Activated CD8-positive, alpha-beta memory T cell treated with anti-CD3 and anti-CD28 coated beads for 4 hours (primary cell): ENCODE results near the gene HRCT1.

Source experiments
- DNase-seq, 2 donors: peaks; one replicate each; pipeline ENCODE4 v3.0.0-alpha.2; 2020; ENCODE audit warnings: low read depth in 2 of 2

HRCT1 gene

DNA sequence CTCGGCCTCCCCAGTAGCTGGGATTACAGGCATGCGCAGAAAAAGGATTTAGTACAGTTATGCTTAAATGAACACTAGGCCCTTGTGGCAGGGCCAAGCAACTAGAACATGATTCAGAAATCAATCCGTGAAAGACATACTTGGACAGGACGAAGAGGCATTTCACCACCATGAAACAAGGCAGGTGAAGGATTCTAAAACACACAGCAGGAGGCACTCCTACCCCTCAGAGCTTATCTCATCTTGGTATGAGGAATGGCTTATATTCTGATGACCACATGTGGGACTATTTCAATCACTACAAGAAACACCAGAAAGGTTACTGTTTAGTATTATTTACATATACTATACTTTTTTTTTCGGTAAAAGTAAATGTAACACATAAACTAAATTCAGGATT is 36.3 kb downstream of the HRCT1 start:
- DNase-seq = no peak

DNA sequence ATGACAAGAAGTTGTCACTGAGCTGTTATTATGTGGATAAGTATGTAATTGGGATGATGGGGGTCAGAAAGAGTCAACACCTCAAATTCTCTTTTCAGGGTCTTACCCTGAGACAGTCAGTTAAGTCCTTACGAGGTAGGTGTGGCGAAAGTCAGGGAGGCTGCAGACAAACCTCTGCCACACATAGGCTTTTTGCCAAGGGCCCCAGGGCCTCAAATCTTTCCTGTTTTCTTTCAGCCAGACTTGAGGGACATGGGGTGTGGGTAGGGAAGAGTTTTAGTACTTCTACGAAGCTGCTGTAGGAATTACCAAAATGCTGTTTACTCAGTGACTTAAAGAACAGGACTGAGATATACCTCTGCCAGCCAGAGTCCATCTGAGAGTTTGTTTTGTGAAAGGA is 38.2 kb downstream of the HRCT1 start:
- no peak for DNase-seq

DNA sequence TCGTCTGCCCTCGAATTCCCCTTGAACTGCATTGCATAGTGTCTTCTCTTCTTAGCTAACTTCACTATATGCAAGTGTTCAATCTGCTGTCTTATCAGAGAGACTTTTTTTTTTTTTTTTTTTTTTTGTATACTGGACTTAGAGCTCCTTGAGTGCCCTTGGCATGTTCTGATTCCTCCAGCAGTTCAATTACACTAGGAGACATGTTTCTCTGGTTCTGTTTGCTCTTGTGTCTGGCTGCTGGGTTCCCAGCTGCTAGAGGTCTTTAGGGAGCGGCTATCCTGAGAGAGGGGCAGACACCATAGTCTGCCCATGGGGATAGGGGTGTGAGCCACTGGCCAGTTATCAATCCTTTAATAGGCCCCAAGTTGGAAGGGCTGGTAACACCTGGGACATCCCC is 38.8 kb downstream of the HRCT1 start:
- DNase-seq = no peak

DNA sequence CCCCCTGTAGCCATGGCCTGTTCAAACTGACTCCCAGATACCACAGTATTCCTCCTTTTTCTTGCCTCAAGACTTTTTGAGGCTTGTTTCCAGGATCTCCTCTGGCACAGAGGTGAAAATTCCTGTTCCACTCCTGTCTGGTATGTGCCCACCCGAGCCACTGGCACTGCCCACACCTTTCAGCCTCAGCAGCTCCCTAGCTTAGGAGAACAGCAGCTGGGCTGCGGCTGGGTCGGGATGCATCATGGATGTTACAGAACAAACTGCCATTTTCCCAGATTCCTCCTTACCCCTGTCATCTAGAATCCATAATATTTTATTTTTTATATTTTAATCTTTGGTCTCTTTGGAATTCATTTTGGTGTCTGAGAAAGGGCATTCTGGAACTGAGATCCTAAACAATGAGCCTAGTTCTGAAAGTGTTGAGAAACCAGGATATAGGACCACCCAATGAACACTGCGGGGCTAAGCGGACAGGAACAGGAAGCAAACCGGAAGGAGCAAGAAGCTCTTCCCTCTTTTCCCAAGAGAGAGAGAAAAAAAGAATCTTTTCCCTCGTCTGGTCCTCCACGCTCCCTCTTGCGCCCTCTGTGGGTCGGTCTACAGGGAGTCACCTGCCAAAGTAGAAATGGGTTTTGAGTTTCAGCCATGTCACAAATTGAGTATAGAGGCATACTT is 39.5 kb downstream of the HRCT1 start:
- DNase-seq = peak; percentile 32 to 34

DNA sequence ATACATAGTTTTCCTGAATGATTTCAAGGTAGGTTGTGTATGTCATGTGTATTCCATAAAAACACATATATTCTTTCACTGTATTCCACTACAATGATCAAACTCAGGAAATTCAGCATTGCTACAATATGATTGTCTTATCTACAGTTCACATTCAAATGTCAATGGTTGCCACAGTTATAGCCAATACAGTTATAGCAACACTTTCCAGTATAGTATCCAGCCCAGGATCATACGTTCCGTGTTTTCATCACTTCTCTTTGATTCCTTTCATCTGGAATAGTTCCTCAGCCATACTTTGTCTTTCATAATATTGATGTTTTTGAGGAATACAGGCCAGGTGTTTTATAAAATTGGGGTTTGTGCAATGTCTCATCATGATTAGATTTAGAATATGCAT is 42.4 kb downstream of the HRCT1 start:
- DNase-seq = no peak

DNA sequence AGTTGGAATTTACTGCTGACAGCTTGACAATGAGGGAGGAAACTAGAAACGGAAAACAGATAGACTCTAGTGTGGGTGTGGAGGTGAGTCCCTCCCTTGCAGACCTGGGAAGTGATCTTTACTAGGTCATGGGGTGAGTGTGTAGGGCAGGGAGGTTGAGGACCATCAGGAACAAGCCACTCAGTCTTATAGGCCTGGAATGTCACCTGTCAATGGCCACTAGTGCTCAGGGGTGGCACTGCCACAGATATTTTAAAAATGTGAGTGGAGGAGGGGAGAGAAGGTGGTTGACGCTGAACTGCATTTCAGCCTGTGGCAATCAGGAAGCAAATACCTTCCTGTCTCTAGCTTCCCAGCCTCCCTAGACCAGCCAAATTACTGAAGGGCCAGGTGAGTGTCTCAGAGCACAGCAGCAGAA is 42.9 kb downstream of the HRCT1 start:
- no peak for DNase-seq

DNA sequence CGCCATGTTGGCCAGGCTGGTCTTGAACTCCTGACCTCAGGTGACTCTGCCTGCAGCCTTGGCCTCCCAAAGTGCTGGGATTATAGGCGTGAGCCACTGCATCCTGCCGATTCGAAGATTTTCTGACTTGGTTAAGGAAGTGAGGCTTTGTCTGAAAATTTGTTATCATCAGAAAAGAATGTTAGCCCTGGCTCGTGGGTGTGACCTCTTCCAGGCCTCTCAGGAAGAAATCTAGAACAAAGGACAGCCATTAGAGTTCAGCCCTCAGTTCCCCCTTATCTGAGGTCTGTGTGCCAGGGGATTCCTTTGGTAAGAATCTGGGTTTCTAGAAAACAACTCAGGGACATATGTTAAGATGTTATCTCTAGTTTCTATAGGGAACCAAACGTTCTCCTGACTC is 45.7 kb downstream of the HRCT1 start:
- no peak for DNase-seq

DNA sequence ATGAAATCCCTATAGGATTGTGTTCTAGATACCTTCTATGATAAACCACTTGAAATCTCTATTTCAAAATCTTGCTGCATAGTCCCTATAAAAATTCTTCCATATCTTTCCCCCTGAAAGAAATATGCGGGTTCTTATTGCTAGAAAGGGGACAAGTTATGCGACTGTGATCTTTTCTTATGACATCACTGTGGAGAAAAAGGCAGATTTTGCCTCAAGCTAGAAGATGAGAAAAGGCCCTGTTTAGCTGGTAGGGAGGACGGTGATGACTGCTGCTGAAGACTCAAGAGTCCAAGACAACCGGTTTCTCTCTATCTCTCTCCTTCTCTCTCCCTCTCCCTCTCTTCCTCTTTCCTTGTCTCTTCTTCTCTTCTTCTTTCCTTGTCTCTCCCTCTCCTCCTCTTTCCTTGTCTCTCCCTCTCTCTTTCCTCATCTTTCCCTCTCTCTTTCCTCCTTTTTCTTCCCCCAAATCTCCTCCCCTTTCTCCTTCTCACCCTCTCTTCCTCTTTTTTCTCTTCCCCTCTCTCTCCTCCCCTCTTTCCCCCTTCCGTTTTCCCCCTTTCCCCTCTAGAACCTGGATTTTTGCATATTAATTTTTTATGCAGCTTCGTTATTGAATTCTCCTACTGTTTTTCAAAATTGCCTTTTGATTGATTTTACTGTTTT is 46.7 kb downstream of the HRCT1 start:
- DNase-seq = no peak

DNA sequence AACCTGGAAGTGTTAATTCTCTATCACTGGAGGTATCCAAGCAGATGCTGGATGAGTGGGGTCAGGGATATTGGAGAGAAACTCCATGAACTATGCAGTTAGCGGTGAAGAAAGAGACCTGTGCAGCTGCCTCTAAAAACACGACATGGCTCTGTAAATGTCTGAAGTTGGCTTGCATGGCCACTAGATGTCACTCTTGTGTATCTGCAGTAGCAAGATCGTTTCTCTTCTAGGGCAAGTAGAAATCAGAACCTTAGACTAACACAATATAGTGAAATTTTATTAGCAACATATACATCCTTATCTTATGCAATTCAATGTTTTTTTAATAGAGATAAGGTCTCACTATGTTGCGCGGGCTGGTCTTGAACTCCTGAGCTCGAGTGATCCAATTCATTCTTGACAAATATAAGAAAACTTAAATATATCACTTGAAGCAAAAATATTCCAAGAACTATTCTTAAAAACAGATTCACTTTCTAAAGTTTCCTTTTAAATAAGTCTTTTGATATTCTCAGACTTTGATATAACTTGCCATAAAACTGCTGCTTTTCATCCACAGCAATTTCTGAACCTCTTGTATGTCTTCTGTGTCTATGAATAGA is 49.0 kb downstream of the HRCT1 start:
- DNase-seq = peak in 1 of 2 donors; percentile 15

DNA sequence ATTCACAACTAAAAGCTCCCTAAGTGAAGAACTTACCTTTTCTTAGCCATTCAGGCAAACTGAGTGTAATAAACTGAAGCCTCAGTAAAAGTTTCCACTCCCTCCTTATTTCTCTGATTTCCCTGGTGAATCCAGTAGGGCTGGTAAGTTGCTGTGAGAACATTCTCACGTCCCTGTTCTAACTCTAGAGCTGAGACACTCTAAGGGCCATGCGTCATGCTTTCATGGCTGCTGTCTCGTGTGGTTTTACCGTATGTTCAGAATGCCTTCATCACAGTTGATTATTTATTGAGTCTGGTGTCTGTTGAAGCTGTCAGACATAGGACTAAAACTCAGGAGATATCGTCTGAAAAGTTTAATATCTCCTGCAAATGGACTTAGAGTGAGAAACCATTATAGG is 50.6 kb downstream of the HRCT1 start:
- no peak for DNase-seq
